ENCODE results near the gene CARTPT. TPM values are rescaled to one million over a fixed set of nuclear protein-coding genes. Genes with fewer than 3 reads are reported as not detected.

The CARTPT gene
- total and polyA plus RNA-seq, 9 of the 15 experiments (the other 6 are each of a cell fraction or from before 2014, with no cell fraction given) = not detected

GRCh38 chr5:71680510-71680909 lies 38.6 kb upstream of the CARTPT start:
- H3K36me3 ChIP-seq (ENCODE audit: control insufficient read depth, insufficient read depth, low read length) = no peaks in the 10 kb centered on the region
- H3K4me2 ChIP-seq (ENCODE audit: insufficient read depth, low read length) = no peak overlapping the region
- POLR2A ChIA-PET = interaction anchor here (0.6 kb wide), 1 partner anchor 356 kb away, joined by 4 read pairs; no protein-coding TSS in a partner anchor
- ATAC-seq (no peak), DNase-seq (ENCODE audit: extremely low read depth in 1 of 4, low spot score in 3 of 4) (no peak), FAIRE-seq (no peak)
- in situ Hi-C loops (cut with MboI) = no loop called here
- H3K4me3 ChIP-seq = no peak overlapping the region
- BruUV-seq (replicated peaks) = no TSS peak
- H3K79me2 ChIP-seq (ENCODE audit: control insufficient read depth, insufficient read depth, low read length) = no peaks in the 10 kb centered on the region
- H3K27ac ChIP-seq (ENCODE audit: extremely low read depth, low read depth, low read length) = no peak overlapping the region
- no peaks in the 10 kb centered on the region; a peak in 1 of 5 replicates for H3K4me1 ChIP-seq (replicated peaks in 1 of 2; ENCODE audit: control insufficient read depth in 2 of 2, insufficient read depth in 2 of 2, low read length in 2 of 2)
- WGBS (ENCODE audit: insufficient coverage, low coverage, missing lambda C conversion rate) = 4% methylated on average over 2 of the region's 2 CpGs
- no peak overlapping the region for H3K9ac ChIP-seq (ENCODE audit: insufficient read depth in 1 of 2, low read depth in 2 of 2, low read length in 2 of 2)
- CTCF ChIA-PET (ENCODE audit: low intra/inter-chr PET ratio) = no interaction called here
- peaks cover 4 to 11% of the 10 kb centered on the region in 2 experiments; a peak in 3 of 5 replicates for H3K27me3 ChIP-seq (ENCODE audit: control insufficient read depth in 2 of 2, insufficient read depth in 2 of 2, low read length in 2 of 2)
- no peaks in the 10 kb centered on the region for H4K20me1 ChIP-seq (replicated peaks; ENCODE audit: control insufficient read depth, insufficient read depth, low read length)
- no peaks in the 10 kb centered on the region for H3K9me3 ChIP-seq (replicated peaks; ENCODE audit: control insufficient read depth, insufficient read depth, low read depth, low read length)
- intact Hi-C loops (cut with micrococcal nuclease) = no loop called here
- TF ChIP-seq KHSRP (IDR thresholded peaks at IDR 0.05) (no peak), SP2 (IDR thresholded peaks at IDR 0.05; ENCODE audit: extremely low read depth, low read depth, low read length, poor library complexity, severe bottlenecking) (no peak)
- H2AFZ ChIP-seq (ENCODE audit: low read depth, low read length) = no peak overlapping the region
- H3K9me1 ChIP-seq (ENCODE audit: control insufficient read depth, insufficient read depth, low read length) = no peaks in the 10 kb centered on the region

- ChIA-PET POLR2A (no interaction called here), CTCF (ENCODE audit: low intra/inter-chr PET ratio) (no interaction called here)
- no peak overlapping the region for H3K27ac ChIP-seq (ENCODE audit: extremely low read depth, low read depth, low read length)
- peaks cover 4 to 11% of the 10 kb centered on the region in 2 experiments; a peak in 3 of 5 replicates for H3K27me3 ChIP-seq (ENCODE audit: control insufficient read depth in 2 of 2, insufficient read depth in 2 of 2, low read length in 2 of 2)
- H3K9ac ChIP-seq (ENCODE audit: insufficient read depth in 1 of 2, low read depth in 2 of 2, low read length in 2 of 2) = no peak overlapping the region
- no peaks in the 10 kb centered on the region; a peak in 1 of 5 replicates for H3K4me1 ChIP-seq (replicated peaks in 1 of 2; ENCODE audit: control insufficient read depth in 2 of 2, insufficient read depth in 2 of 2, low read length in 2 of 2)
- H2AFZ ChIP-seq (ENCODE audit: low read depth, low read length) = no peak overlapping the region
- in situ Hi-C loops (cut with MboI) (no loop called here), intact Hi-C loops (cut with micrococcal nuclease) (no loop called here)
- no peak overlapping the region for H3K4me2 ChIP-seq (ENCODE audit: insufficient read depth, low read length)
- no peaks in the 10 kb centered on the region for H4K20me1 ChIP-seq (replicated peaks; ENCODE audit: control insufficient read depth, insufficient read depth, low read length)
- no TSS peak for BruUV-seq (replicated peaks)
- H3K9me3 ChIP-seq (replicated peaks; ENCODE audit: control insufficient read depth, insufficient read depth, low read depth, low read length) = no peaks in the 10 kb centered on the region
- TF ChIP-seq KLF1 (tag; IDR thresholded peaks at IDR 0.05) (no peak), NFIC (IDR thresholded peaks at IDR 0.05) (no peak), USF1 (CRISPR knock-in tag; IDR thresholded peaks at IDR 0.05) (no peak), MAFF (IDR thresholded peaks at IDR 0.05; ENCODE audit: low read length) (no peak), EZH2 (IDR thresholded peaks at IDR 0.05; ENCODE audit: borderline replicate concordance, low read depth, low read length) (no peak), RFX7 (CRISPR knock-in tag; IDR thresholded peaks at IDR 0.05) (no peak), EWSR1 (IDR thresholded peaks at IDR 0.05; ENCODE audit: borderline replicate concordance, low read depth, partially characterized antibody) (no peak), ZNF133 (CRISPR knock-in tag; IDR thresholded peaks at IDR 0.05) (no peak), ZNF511 (CRISPR knock-in tag; IDR thresholded peaks at IDR 0.05) (no peak), POLR3A (IDR thresholded peaks at IDR 0.05; ENCODE audit: borderline replicate concordance, extremely low read depth, insufficient read depth, insufficient read length) (no peak)
- H3K36me3 ChIP-seq (ENCODE audit: control insufficient read depth, insufficient read depth, low read length) = no peaks in the 10 kb centered on the region
- no peaks in the 10 kb centered on the region for H3K79me2 ChIP-seq (ENCODE audit: control insufficient read depth, insufficient read depth, low read length)
- FAIRE-seq (no peak), ATAC-seq (no peak), DNase-seq (ENCODE audit: extremely low read depth in 1 of 4, low spot score in 3 of 4) (no peak)
- WGBS (ENCODE audit: insufficient coverage, low coverage, missing lambda C conversion rate) = 0% methylated on average over 3 of the region's 3 CpGs
- no peak overlapping the region for H3K4me3 ChIP-seq
- no peaks in the 10 kb centered on the region for H3K9me1 ChIP-seq (ENCODE audit: control insufficient read depth, insufficient read depth, low read length)
Measured at GRCh38 chr5:71681296-71681695, 37.8 kb upstream of the CARTPT start.

All from K562 (cell line).